ENCODE results near the gene SYT2. TPM values are rescaled to one million over a fixed set of nuclear protein-coding genes. Genes with fewer than 3 reads are reported as not detected.

Gene SYT2
- total and polyA plus RNA-seq, 4 donors = 0.01 to 0.23 (median 0.03) TPM

DNA sequence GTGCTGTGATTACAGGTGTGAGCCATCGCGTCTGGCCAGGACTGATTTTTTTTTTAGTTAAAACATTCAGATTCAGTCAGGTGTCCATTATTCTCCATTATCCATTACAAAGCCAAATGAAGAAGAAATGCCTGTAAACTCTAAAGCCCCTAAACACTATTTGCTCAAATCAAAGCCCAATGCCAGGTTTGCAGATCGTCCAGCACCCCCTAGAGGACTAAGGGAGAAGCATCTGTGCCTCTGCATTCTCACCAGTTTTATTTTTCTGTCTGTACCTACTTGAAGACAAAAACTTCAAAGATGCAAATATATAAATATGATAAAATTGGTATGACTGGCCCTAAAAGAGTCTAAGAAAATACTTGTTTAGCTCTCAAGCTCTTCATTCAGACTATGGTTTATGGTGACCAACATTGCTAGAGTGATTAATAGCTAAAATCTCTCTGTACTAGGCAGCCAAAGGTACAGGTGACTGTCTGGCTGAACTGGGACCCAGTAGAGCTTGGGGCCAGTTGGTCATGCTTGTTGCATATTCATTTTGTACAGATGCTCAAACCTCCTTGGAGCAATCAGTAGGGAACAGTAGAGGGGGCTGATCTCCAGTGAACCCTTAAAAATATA is 138.4 kb downstream of the SYT2 start:
- TF ChIP-seq, protein P1, sequence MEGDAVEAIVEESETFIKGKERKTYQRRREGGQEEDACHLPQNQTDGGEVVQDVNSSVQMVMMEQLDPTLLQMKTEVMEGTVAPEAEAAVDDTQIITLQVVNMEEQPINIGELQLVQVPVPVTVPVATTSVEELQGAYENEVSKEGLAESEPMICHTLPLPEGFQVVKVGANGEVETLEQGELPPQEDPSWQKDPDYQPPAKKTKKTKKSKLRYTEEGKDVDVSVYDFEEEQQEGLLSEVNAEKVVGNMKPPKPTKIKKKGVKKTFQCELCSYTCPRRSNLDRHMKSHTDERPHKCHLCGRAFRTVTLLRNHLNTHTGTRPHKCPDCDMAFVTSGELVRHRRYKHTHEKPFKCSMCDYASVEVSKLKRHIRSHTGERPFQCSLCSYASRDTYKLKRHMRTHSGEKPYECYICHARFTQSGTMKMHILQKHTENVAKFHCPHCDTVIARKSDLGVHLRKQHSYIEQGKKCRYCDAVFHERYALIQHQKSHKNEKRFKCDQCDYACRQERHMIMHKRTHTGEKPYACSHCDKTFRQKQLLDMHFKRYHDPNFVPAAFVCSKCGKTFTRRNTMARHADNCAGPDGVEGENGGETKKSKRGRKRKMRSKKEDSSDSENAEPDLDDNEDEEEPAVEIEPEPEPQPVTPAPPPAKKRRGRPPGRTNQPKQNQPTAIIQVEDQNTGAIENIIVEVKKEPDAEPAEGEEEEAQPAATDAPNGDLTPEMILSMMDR (IDR thresholded peaks at IDR 0.05; ENCODE audit: control extremely low read depth, extremely low read depth) = peak; percentile 35
- H3K36me3 ChIP-seq (ENCODE audit: control insufficient read depth in 4 of 4, insufficient read depth in 4 of 4, low read length in 4 of 4) = peaks cover 3 to 12% (median 9%) of the 10 kb centered on the region in 4 donors

DNA sequence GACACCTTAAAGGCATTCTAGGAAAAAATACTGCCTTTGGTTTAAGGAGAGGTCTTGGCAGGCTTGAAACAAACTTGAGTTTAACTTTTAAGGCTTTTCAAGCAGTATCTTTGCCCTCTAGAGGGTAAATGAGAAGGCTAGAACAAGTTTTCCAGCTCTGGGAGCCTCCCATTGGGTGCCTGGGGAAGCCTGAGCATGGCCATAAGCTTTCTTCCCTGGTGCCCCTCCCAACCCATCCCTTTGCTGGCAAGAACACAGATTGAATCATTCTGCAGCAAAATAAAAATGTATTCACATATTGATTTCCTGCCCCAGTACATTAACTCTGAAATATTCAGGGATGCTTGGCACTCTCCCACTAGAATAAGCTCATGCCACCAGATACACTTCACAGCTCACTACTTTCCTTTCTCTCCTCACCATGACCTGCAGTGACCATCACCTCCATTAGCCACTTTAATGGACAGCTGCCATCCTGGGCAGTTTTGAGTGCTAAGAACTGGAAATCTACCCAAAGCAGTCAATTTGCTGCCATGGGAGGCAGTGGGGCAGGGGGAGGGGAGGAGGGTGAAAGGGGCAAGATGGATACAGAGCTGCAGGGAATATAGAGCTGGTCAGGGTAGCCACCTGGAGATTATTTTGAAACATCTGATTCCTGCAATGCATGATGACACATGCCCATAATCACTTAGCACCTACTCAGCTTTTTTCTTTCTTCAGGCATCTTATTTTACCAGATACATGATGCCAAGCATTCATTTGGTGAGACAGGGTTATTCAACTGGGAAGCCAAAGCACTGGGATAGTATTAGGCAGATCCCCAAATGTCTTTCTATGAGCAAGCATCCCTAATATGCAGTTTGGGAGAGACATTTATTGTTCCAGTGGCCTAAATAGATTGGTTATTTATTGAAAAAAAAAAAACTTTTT is 140.6 kb downstream of the SYT2 start:
- TF ChIP-seq, protein P1 (IDR thresholded peaks at IDR 0.05; ENCODE audit: control extremely low read depth, extremely low read depth) = no peak
- Histone ChIP-seq H3K27me3 (ENCODE audit: control insufficient read depth in 3 of 3, insufficient read depth in 3 of 3, low read length in 2 of 3) (no peaks in the 10 kb centered on the region), H3K9me3 (ENCODE audit: control insufficient read depth in 4 of 4, insufficient read depth in 3 of 4, low read length in 3 of 4) (no peaks in the 10 kb centered on the region), H3K4me1 (ENCODE audit: control insufficient read depth in 5 of 5, insufficient read depth in 5 of 5, low read length in 5 of 5) (peaks cover 0 to 35% (median 4%) of the 10 kb centered on the region in 5 donors), H3K36me3 (ENCODE audit: control insufficient read depth in 4 of 4, insufficient read depth in 4 of 4, low read length in 4 of 4) (peaks cover 0 to 22% (median 9%) of the 10 kb centered on the region in 4 donors), H3K4me3 (no peak overlapping the region), H3K9ac (ENCODE audit: insufficient read depth in 1 of 2, low read length in 2 of 2) (no peak overlapping the region), H3K27ac (ENCODE audit: low read depth in 1 of 2, low read length in 1 of 2) (peak overlapping the region in 1 of 2 donors; percentile 38)
- no peak for ATAC-seq (ENCODE audit: insufficient read depth, low FRiP score)
- no peak for DNase-seq

More for the DNA sequence above, 138.4 kb downstream of the SYT2 start:
- Histone ChIP-seq H3K4me1 (ENCODE audit: control insufficient read depth in 5 of 5, insufficient read depth in 5 of 5, low read length in 5 of 5) (peaks cover 3 to 45% (median 11%) of the 10 kb centered on the region in 5 donors), H3K27ac (ENCODE audit: low read depth in 1 of 2, low read length in 1 of 2) (no peak overlapping the region), H3K9ac (ENCODE audit: insufficient read depth in 1 of 2, low read length in 2 of 2) (no peak overlapping the region), H3K9me3 (ENCODE audit: control insufficient read depth in 4 of 4, insufficient read depth in 3 of 4, low read length in 3 of 4) (no peaks in the 10 kb centered on the region), H3K27me3 (ENCODE audit: control insufficient read depth in 3 of 3, insufficient read depth in 3 of 3, low read length in 2 of 3) (no peaks in the 10 kb centered on the region), H3K4me3 (no peak overlapping the region)
- peak; percentile 55 for ATAC-seq (ENCODE audit: insufficient read depth, low FRiP score)
- DNase-seq = peak; percentile 48 to 65 (median 64)
- 60 to 65% methylated on average over 3 of the region's 3 CpGs for WGBS, 2 donors

DNA sequence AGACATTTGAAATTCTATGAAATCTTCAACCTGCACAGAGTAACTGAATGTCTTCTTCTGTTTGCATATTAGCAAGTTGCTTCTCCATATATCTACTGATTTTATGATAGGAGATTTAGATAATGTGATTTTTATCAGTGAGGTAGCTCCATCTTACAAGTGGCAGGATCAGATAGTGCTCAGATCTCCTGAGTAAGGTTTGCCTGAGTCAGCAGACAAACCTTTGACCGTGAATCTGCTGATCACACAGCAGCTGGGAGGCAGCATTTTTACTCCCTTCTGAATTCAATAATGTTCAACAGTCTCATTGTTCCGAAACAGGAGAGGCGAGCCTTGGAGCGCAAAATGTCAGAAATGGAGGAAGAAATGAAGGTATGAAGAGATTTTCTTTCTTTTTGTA is 141.4 kb downstream of the SYT2 start:
- no peak overlapping the region for H3K4me3 ChIP-seq
- TF ChIP-seq, protein P1 (IDR thresholded peaks at IDR 0.05; ENCODE audit: control extremely low read depth, extremely low read depth) = no peak
- H3K36me3 ChIP-seq (ENCODE audit: control insufficient read depth in 4 of 4, insufficient read depth in 4 of 4, low read length in 4 of 4) = peaks cover 2 to 23% (median 13%) of the 10 kb centered on the region in 4 donors
- H3K4me1 ChIP-seq (ENCODE audit: control insufficient read depth in 5 of 5, insufficient read depth in 5 of 5, low read length in 5 of 5) = peaks cover 0 to 32% (median 4%) of the 10 kb centered on the region in 5 donors
- H3K27ac ChIP-seq (ENCODE audit: low read depth in 1 of 2, low read length in 1 of 2) = peak overlapping the region; percentile 26 to 45
- no peaks in the 10 kb centered on the region for H3K27me3 ChIP-seq (ENCODE audit: control insufficient read depth in 3 of 3, insufficient read depth in 3 of 3, low read length in 2 of 3)
- 89 to 93% methylated on average over 4 of the region's 4 CpGs for WGBS, 2 donors
- no peak for ATAC-seq (ENCODE audit: insufficient read depth, low FRiP score)
- H3K9me3 ChIP-seq (ENCODE audit: control insufficient read depth in 4 of 4, insufficient read depth in 3 of 4, low read length in 3 of 4) = no peaks in the 10 kb centered on the region
- no peak for DNase-seq
- no peak overlapping the region for H3K9ac ChIP-seq (ENCODE audit: insufficient read depth in 1 of 2, low read length in 2 of 2)

Measured in lung (tissue), 12 donors.